ENCODE data around the gene DNAJC6.
"Not testable (repeated sequence)": the region's sequence is repeated elsewhere in the genome, so short reads cannot be mapped to it uniquely, and the experiment has no call there.

DNAJC6 gene

DNA sequence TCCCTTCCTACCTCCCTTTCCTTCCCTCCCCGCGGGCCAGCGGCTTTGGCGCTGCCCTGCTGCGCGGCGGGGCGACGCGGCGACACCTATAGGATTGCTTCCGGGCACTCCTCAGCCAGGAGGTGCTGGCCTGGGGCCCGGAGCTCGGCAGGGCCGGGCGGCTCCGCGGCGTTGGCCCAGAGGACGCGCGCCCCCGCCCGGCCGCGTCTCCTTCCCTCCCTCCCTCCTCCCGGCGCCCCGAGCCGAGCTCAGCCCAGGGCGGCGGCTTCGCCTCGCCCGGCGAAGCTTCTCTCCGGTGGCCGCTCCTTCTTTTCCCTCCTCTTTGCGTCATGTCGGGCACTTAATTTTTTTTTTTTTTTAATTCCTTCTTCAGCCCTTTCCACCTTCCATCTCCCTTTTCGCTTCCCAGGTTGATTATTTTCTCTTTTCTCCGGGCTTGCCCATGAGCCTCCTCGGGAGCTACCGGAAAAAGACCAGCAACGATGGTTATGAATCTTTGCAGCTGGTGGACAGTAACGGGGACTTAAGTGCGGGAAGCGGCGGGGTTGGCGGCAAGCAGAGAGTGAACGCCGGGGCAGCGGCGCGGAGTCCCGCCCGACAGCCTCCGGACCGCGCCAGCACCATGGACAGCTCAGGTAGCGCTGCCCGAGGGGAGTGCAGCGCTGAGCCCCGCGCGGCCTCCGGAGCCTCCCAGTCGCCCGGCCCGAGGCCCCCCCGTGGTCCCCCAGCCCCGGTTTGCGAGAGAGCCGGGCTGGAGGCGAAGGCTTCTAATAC lies at the start of gene DNAJC6:
DNAJC6 (plus strand) TSS at position 240 of the 774 bp plus-strand sequence; CDS start at position 443, 203 bp downstream.
- no peak for FAIRE-seq

DNA sequence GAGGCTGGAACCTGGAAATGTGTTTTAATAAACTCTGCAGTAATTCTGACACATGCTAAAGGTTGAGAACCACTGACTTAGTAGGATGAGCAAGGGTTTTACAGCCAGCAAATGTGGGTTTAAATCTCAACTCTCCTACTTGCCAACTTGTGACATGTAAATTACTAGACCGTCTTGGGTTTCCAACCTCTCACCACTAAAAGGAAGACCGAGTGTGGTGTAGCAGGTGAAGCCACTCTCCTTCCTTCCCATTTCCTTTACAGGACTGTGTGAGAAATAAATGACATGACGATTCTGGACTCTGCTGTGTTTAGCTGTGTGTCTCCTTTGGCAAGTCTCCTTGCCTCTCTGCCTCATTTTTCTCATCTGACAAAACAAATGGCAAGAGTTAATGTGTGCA lies 49.5 kb upstream of the DNAJC6 start:
- no peak for FAIRE-seq

DNA sequence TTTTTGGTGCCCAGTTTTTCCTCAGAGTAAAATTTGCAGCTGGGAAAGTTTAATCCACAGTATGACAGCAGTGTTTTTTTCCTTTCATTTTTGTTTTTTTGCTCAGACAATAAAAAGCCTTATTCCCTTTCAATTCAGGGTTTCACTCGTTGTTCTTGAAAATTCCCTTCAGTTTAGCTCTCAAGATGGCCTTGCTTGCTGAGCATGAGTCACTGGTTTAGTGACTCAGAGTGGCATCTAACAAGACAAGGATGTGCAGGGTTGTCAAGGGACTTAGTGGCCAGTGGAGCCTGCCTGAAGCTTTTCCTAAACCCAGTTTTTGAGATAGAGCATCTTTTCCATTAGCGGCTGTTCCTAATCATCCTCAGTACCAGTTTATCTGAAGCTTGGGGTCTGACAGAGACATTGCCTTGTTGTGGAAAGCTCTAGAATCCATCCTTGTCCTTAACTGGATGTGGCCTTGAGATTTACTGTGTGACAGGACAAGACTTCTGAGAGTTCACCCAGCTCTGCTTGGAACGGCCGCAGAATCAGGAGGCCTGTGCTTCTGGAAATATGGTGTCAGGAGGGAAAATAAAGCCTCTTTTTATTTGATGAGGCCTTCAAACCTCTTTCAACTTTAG lies 48.4 kb upstream of the DNAJC6 start:
- no peak for FAIRE-seq

DNA sequence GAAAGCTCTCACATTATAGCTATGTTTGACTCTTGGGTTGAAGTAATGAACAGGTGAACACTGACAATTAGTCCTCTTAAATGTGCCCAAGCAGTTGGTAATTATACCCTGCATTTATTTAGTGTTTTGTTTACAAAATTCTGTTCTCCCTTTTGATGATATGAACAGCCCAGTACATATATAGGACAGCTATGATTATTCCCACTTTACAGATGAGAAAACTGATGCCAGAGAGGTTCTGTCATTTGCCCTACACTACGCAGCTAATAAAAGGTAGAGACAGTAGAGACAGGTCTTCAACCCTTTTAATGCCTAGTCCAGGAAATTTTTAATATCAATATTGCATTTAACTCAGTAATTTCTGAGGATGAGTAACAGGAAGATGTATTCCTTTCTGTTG lies 46.1 kb upstream of the DNAJC6 start:
- FAIRE-seq = no peak

DNA sequence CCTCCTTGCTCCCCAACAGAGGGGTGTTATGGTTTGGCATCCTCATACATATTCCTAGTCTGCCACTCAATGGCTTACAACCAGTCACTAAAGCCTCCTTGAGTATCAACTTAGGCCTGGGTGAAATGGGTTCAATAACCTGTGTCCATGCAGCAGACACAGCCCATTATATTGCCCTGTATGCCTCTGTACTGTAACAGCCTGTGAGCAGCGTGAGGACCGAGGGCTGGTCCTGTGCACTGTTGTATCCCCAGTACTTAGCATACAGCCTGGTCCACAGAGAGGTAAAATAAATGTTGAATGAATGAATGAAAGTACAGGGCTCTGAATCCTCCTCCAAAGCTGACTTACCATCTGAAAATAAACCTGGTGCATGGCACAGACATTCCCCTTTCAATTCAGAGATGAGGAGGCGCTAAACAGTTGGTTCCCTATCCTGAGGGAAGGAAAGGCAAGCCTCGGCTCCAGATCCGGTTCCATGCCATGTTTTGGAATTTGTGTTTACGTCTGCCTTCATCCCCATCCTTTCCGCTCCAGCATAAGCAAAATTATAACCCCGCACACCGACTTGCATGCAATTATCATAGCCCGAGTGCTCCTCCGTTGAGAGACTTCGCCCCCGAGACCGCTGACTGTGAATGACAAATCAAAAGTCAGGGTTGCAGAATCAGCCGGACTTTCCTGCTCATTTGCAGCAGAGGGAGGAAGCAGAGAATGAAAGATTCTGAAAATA lies 45.0 kb upstream of the DNAJC6 start:
- no peak for FAIRE-seq

DNA sequence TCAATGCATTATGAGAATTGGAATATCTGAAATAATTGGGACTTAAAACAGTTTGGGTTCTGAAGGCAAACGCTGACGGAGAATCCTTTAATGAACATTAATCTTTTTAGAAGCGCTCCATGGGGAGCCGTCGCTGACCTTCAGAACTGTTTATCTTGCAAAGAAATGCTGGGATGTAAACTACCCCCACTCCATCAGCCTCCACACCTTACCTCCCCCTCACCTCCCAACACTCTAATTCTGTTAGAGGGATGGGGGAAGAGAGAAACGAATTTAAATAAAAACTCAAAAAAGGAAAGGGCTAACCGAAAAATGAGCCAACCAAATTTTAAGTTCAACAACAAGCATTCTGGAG lies 44.1 kb upstream of the DNAJC6 start:
- FAIRE-seq = no peak

DNA sequence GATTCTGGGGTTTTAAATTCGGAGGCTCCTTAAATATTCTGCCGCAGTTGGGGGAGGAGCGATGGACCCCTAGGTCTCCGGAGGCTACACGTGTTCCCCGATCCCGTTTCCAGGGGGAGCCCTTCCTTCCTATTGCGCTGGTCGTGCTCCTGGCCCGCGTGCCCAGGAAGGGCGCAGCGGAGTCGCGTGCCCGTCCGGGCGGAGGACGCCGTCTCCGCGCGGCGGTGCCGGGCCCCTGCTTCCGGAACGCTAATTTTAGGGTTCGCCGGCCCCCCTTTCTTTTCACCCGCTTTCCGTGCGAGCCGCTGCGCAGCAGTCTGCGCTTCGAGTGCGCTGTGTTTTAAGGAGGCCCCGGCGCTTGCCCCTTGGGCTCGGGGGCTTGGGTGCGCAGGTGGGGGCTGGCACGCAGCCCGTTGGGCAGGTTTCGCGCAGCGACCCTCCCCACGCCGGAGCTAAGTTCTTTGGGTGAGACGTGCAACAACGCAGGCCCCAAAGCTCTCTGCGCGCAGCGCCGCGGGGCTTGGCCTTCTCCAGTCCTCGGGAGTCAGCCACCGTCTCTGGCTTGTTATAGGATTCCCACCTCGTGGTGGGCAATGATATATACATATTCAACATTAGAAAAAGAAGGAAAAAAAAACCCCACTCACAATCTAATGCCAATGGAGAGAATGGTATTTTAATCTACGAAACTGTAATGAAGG lies 43.5 kb upstream of the DNAJC6 start:
- no peak for FAIRE-seq

DNA sequence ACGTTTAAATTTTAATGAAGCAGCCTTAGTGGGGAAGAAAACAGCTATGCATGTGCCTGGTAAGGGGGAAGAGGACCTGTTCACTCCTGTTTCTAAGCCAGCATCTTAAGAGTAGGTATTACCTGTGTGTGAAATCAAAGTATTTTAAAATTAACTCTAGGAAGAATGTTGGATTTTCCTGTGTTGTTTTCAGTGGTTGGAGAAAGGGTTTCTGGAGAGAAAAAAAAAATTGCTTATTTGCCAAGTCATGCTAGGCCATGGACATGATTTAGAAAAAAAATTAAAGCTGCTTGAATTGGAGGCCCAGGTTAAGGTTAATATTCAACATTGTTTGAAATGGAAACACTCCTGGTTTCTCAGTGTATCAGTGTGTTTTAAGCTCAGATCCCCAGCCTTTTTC lies 42.9 kb upstream of the DNAJC6 start:
- no peak for FAIRE-seq

DNA sequence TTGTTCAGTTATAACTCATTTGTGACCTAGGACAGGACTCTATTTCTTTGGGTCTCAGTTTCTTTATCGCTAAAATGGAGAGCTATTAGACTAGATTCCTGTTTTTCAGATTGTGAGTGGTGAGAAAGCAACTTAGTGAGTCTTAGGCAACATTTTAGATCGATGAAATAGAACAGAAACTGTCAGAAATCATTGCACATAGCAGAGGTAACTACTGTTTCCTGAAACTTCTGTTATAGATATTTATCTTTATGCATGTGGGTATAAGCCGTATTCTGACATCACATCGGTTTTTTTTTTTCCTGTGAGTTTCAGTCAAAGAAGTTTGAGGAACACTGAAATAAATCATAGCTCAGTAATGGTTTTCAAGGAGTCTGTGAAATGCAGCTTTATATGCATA lies 42.1 kb upstream of the DNAJC6 start:
- no peak for FAIRE-seq

DNA sequence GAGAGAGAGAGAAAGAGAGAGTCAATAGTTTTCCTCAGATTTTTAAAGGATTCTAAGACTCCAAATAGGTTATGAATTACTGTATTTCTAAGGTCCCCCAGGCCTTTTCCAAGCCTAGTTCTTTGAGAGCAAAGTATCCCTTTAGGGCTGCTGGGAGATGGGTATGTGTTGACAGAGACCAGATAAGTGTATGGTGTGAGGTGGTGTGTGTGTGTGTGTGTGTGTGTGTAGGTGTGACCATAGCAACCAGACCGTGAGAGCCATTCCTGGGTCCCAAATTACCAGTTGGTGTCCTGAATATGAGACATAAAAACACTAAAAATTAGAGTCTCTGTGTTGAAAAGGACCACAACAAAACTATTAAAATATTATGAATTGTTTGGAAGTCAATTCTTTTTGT lies 41.7 kb upstream of the DNAJC6 start:
- no peak for FAIRE-seq

DNA sequence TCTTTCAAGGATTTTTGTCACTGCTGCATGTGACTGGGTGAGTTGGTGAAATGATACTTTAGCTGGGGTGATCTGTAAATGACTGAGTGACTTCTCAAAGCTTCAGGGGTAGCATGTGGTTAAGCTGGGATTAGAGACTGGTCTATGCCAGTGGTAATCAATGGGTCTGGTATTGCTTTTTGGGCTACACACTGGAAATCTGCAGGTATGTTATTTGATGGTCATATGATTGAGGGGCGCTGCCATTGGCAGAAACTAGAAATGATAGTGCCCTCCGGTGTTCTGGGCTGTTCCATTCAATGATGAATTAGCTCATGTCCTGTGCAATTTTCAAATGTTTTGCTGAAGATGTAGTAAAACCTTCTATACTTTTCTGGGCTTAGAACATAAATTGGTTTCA lies 39.7 kb upstream of the DNAJC6 start:
- no peak for FAIRE-seq

DNA sequence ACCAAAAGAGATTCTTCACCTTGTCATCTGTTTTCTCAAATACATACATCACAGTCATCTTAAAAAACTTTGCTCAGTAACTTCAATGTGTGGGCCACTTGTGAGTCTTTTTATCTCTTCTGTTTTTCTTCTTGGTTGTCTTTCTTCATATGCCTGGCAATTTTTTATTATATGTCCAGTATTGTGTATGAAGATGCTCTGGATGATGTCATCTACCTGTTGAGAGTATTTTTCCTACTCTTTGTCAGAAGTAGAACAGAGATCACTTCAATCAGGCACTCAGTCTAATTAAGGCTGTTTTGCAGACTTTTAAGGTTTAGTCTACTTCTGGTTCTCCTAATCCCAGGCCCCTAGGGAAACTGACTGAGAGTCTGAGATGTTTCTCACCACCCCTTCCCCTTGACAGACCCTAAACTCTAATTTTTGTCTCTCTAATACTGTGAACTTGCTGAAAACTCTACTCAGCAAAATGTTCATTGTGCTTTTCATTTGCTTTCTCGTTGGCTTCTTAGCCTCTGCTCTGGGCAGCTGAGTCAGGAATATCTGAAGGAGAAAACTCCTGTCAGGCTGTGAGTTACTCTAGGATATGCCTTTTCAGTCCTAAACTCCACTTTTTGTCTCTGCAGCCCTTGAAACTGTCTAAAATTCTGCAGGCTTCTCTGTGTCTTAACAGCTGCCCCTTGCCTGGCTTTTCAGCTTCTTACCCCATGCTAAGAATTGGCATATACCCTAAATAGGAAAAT lies 33.0 kb upstream of the DNAJC6 start:
- no peak for FAIRE-seq

DNA sequence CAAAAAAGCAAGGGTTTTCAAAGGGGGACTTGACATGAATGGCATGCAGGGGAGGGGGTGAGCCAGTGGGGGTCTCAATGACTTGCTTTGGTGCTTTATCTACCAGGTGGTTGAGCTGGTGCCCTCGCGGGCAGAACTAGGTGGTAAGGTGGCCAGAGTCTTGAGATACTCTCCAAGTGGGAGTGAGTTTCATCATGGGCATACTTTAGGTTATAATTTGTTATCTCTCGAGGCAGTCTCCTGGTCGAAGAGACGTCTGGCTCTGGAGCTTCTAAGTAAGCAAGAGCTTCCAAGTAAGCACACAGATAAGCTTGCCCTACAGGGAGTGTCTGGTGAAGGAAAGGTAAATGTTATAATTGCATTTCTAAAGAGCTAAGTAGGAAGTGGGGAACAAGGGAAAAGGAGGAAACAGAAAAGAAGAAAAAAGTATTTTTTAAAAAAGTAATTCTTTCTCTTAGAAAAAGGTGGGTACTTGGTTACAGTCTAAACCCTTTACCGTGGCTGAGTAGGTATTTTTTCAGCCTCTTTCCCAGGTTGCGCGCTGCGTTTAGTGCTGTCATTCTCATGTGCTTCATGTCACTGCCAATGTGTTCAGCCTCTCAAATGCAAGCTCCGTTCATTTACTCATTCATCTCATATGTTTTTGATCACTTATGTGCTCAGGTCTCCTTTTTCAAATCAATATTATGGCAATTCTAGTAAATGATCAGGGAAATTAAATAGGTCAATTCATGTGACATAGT lies 31.6 kb upstream of the DNAJC6 start:
- no peak for FAIRE-seq

DNA sequence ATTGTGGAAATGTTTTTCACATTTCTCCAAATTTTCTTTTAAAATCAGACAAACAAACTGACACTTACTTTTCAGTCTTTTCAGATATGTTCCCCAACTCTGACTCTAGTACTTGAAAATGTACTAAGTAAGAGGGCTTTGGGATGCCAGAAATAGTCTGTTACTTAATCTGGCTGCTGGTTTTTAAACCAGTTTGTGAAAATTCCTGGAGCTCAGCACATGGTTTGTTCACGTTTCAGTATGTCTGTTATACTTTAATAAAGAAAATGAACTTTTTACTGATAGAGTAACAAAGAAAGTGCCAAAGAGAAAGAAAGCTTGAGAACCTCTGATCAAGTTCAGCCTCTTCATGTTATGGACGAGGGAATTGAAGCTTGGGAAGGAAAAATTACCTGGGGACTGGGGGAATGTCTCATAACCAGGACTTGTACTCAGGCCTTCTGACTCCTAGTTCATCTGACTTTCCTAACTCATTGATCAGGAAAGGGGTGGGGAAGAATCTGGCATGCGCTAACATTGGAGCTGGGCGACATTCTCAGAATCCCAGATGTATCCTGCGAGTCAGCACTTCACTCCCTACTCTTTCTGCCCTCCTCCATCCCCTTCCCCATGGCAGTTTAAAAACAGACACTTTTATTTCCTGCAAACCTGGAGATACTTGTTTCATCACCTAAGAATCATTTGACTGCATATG lies 30.8 kb upstream of the DNAJC6 start:
- FAIRE-seq = no peak

DNA sequence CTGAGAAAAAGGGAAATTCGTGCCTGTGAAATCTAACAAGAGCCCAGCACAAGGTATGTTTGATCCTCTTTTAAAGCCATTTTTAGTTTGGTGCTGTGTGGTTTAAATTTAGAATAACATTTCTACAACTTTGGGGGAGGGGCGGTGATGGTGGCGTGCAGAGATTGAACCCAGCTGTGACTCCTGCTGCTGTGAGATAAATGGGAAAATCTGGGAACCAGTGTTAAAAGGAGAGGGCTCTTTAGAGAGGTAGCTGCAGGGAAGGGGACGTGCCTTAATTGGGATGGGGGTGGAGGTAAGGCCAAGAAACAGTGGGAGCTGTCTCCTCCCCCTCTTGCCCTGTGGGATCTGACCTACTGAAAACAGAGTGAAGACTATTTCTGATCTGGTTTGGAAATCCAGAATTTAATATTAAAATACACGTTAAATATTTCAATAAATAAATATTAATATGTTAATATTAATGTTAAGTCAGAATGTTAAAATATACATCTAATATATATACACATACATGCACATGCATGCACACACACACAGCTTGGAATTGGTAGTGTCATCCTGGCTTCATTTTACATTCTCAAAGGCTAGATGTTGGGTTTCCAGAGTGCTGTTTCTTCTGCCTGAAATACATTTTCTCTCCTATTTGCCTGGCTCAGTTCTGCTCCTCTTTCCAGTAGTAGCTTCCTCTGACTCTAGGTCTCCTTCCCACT lies 30.1 kb upstream of the DNAJC6 start:
- no peak for FAIRE-seq

DNA sequence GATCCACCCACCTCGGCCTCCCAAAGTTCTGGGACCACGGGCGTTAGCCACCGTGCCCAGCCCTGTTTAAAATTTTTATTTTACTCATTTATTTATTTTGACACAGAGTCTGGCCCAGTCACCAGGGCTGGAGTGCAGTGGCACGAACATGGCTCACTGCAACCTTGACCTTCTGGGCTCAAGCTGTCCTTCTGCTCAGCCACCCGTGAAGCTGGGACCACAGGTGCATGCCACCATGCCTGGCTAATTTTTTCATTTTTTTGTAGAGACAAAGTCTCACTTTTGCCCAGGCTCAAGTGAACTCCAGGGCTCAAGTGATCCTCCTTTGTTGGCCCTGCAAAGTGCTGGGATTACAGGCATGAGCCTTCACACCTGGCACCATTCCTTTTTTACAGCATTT lies 27.5 kb upstream of the DNAJC6 start:
- FAIRE-seq = no peak

DNA sequence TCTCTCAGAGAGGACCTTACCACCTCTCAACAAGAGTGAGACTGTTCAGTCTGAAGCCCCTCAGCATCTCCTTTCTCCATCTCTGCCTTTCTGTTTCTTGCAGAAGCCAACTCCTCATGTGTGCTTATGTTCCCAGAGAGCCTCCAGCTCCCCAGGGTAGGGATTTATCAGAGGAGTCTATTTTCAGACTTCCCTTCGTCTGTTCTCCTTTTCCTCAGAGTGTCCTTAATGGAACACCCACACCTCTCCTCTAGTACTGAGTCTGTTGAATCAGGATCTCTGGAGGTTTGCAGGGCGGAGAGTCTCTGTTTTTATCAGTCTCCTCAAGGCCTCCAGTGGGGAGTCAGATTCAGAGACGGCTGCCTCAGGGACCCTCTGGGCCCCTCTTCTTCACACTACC lies 25.1 kb upstream of the DNAJC6 start:
- FAIRE-seq = no peak

DNA sequence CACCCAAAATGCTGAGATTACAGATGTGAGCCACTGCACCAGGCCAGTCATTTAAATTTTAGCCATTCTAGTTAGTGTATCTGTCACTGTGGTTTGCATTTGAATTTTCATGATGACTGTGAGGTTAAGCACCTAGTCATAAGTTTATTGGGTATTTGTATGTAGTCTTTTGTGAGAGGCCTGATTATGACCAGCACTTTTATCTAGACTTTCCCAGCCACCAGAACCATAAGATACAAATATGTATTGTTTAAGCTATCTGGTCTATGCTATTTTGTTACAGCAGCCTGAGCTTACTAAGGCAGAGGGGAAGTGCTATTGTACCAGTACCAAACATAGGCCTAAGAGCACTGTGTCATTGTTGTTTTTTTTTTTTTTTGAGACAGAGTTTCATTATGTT lies 19.9 kb upstream of the DNAJC6 start:
- no peak for FAIRE-seq

DNA sequence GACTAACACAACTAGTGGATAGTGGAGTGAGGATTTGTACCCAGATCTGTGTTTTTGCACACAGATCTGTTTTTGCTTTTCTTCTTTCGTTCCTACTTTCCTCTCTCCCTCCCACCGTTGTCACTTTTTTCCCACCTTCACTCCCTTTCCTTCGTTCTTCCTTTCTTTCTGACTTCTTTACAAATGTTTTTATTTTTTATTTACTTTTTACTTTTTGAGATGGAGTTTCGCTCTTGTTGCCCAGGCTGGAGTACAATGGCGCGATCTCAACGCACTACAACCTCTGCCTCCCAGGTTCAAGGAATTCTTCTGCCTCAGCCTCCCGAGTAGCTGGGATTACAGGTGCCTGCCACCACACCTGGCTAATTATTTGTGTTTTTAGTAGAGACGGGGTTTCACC lies 17.5 kb upstream of the DNAJC6 start:
- not testable (repeated sequence) for FAIRE-seq

DNA sequence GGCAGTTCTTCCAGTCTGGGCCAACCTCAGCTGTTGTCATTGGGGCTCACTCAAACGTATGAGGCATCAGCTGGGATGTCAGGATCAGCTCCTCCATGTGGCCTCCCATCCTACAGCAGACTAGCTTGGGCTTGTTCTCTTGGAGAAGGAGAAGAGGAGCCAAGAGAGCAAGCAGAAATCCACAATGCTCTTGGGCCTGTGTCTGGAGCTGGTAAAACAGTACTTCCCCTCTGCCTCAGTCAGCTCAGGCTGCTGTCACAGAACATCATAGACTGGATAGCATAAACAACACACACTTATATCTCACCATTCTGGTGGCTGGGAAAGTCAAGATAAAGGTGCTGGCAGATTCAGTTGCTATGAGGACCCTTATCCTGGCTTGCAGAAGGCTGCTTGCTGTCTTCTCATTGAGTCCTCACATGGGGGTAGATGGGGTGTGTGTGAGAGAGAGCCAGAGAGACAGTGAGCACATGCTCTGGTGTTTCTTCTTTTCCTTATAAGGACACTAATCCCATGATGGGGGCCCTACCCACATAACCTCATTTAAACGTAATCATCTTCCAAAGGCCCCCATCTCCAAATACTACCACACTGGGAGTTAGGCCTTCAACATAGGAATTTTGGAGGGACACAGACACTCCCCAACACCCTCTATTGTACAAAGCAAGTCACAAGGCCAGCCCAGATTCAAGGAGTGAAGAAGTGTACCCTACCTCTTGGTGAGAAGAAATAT lies 16.3 kb upstream of the DNAJC6 start:
- no peak for FAIRE-seq

Measured in endometrium (tissue), 2 donors.